K562 (cell line): ENCODE results near the gene LYPLA2.

Source experiments
- BRD4 ChIP-seq: fragments of 200-600 bp; sonication (generic); IDR thresholded peaks from 2 replicates; pipeline ENCODE4 v1.6.1; 2017; ENCODE audit warnings: inconsistent platforms
- ELF4 ChIP-seq: fragments of 450-650 bp; formaldehyde crosslinking; IDR thresholded peaks from 2 replicates; pipeline ENCODE4 v1.4.0; 2022; ENCODE audit warnings: missing genetic modification characterization
- FIP1L1 ChIP-seq: fragments of 200-400 bp; formaldehyde crosslinking; IDR thresholded peaks from 2 replicates; pipeline ENCODE4 v1.6.1; 2018; ENCODE audit warnings: mild to moderate bottlenecking, low read depth, low read length; ENCODE audit not compliant: poor library complexity, severe bottlenecking
- GABPA ChIP-seq: fragments of 200-800 bp; sonication (Bioruptor generic); conservative IDR thresholded peaks from 2 replicates; pipeline ENCODE4 v1.6.1; 2016; ENCODE audit warnings: low read depth, missing genetic modification characterization, missing compliant biosample characterization
- MEIS2 ChIP-seq: fragments of 450-650 bp; IDR thresholded peaks from 2 replicates; pipeline ENCODE4 v1.6.1; 2014; ENCODE audit warnings: mild to moderate bottlenecking; ENCODE audit not compliant: partially characterized antibody
- MYC ChIP-seq, 2 experiments: fragments of 250-450 bp in 1 of 2; sonication (Bioruptor Pico) in 1 of 2; IDR thresholded peaks; 2 replicates each; pipeline versions ENCODE4 v1.5.1 to v1.6.1; 2012 to 2021; ENCODE audit warnings: low read depth in 2 of 2, borderline replicate concordance in 1 of 2, improper control_type of control experiment in 1 of 2, low read length in 1 of 2, mild to moderate bottlenecking in 1 of 2, moderate library complexity in 1 of 2
- POLR2A ChIP-seq: fragments of 450-650 bp; conservative IDR thresholded peaks from 2 replicates; pipeline ENCODE4 v1.6.1; 2016
- RREB1 ChIP-seq: fragments of 250-450 bp; sonication (Bioruptor Pico); IDR thresholded peaks from 2 replicates; pipeline ENCODE4 v1.4.0; 2020
- TAF1 ChIP-seq: IDR thresholded peaks from 2 replicates; pipeline ENCODE4 v1.6.1; 2011; ENCODE audit warnings: mild to moderate bottlenecking, low read length, moderate library complexity; ENCODE audit not compliant: insufficient read depth, control insufficient read depth, severe bottlenecking; ENCODE audit errors: extremely low read depth
- ZNF445 ChIP-seq: fragments of 250-450 bp; sonication (Bioruptor Pico); IDR thresholded peaks from 2 replicates; pipeline ENCODE4 v1.4.0; 2020; ENCODE audit warnings: low read depth, mild to moderate bottlenecking, moderate library complexity
- TF ChIP-seq, protein P1 (sequence below): sonication (generic); formaldehyde crosslinking; IDR thresholded peaks from 2 replicates; pipeline ENCODE4 v1.8.1; 2023; ENCODE audit warnings: mild to moderate bottlenecking, missing genetic modification reagents
- TF ChIP-seq, protein P2 (sequence below), 3 experiments: IDR thresholded peaks in 2 of 3; conservative IDR thresholded peaks in 1 of 3; 2 replicates each; pipeline ENCODE4 v1.5.1; 2011 to 2012; ENCODE audit warnings: low read length in 3 of 3, mild to moderate bottlenecking in 3 of 3, control low read depth in 2 of 3, improper control_type of control experiment in 1 of 3, inconsistent platforms in 1 of 3, low read depth in 1 of 3, mixed read lengths in 1 of 3, moderate library complexity in 1 of 3; ENCODE audit not compliant: insufficient read depth in 2 of 3

DNA sequence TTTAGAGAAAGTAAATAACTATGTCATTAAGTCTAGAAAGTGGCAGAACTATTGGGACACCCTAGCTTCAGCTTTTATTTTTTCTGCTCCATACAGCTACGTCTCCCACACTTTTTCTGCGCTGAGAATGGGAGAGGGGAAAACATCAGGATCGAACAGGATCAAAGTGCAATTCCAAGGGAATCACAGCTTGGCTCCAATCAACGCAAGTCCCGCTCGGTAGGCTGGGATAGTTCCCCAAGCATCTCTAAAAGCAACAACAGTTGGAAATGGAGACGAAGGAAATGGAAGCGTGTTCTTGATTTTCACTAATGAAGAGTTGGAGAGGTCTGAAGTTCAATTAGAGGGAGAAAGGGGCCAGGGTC, 33.7 kb downstream of the LYPLA2 start:
- TF ChIP-seq BRD4 (no peak), TAF1 (no peak), FIP1L1 (no peak), POLR2A (no peak), MYC (IDR thresholded peaks at IDR 0.05; ENCODE audit: low read depth, low read length) (no peak), MYC (CRISPR knock-in tag; IDR thresholded peaks at IDR 0.05; ENCODE audit: borderline replicate concordance, low read depth) (no peak), RREB1 (CRISPR knock-in tag) (no peak), GABPA (tag) (no peak), ELF4 (CRISPR knock-in tag) (no peak), MEIS2 (no peak), ZNF445 (CRISPR knock-in tag) (no peak)
- TF ChIP-seq, protein P1, sequence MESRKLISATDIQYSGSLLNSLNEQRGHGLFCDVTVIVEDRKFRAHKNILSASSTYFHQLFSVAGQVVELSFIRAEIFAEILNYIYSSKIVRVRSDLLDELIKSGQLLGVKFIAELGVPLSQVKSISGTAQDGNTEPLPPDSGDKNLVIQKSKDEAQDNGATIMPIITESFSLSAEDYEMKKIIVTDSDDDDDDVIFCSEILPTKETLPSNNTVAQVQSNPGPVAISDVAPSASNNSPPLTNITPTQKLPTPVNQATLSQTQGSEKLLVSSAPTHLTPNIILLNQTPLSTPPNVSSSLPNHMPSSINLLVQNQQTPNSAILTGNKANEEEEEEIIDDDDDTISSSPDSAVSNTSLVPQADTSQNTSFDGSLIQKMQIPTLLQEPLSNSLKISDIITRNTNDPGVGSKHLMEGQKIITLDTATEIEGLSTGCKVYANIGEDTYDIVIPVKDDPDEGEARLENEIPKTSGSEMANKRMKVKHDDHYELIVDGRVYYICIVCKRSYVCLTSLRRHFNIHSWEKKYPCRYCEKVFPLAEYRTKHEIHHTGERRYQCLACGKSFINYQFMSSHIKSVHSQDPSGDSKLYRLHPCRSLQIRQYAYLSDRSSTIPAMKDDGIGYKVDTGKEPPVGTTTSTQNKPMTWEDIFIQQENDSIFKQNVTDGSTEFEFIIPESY (CRISPR knock-in tag), result no peak
- TF ChIP-seq, protein P2, sequence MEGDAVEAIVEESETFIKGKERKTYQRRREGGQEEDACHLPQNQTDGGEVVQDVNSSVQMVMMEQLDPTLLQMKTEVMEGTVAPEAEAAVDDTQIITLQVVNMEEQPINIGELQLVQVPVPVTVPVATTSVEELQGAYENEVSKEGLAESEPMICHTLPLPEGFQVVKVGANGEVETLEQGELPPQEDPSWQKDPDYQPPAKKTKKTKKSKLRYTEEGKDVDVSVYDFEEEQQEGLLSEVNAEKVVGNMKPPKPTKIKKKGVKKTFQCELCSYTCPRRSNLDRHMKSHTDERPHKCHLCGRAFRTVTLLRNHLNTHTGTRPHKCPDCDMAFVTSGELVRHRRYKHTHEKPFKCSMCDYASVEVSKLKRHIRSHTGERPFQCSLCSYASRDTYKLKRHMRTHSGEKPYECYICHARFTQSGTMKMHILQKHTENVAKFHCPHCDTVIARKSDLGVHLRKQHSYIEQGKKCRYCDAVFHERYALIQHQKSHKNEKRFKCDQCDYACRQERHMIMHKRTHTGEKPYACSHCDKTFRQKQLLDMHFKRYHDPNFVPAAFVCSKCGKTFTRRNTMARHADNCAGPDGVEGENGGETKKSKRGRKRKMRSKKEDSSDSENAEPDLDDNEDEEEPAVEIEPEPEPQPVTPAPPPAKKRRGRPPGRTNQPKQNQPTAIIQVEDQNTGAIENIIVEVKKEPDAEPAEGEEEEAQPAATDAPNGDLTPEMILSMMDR (IDR thresholded peaks at IDR 0.05 in 2 of 3, conservative IDR thresholded peaks at IDR 0.05 in 1 of 3; ENCODE audit: insufficient read depth in 2 of 3, low read depth in 1 of 3, low read length in 3 of 3), result no peak
